DND-41 (cell line): ENCODE data around the gene NR1D1.

Experiments
- CTCF ChIP-seq: IDR thresholded peaks from 2 replicates; pipeline ENCODE4 v1.5.1; 2012; ENCODE audit warnings: borderline replicate concordance, low read length, moderate library complexity, mild to moderate bottlenecking; ENCODE audit not compliant: poor library complexity, severe bottlenecking; ENCODE audit errors: extremely low read depth
- EZH2 ChIP-seq: IDR thresholded peaks from 3 replicates; pipeline ENCODE4 v1.6.1; 2012; ENCODE audit warnings: borderline replicate concordance, low read depth, mild to moderate bottlenecking, moderate library complexity, low read length, inconsistent platforms; ENCODE audit not compliant: severe bottlenecking

- TF ChIP-seq EZH2 (no peak), CTCF (no peak)
Measured at GRCh38 chr17:40106760-40107521, 6.6 kb upstream of the NR1D1 start.
